Neuron (in vitro differentiated cells): ENCODE measurements around the gene PHLPP1.
A peak's percentile ranks its signal among the peaks of the same experiment; 100 is the strongest.
"Not testable (repeated sequence)": the region's sequence is repeated elsewhere in the genome, so short reads cannot be mapped to it uniquely, and the experiment has no call there.

Experiments used
- H2AFZ ChIP-seq: one replicate; pipeline ENCODE4 v1.6.1; 2013; ENCODE audit warnings: low read depth, mild to moderate bottlenecking, inconsistent platforms, low read length, moderate library complexity
- H3K27me3 ChIP-seq: one replicate; pipeline ENCODE4 v1.6.1; 2013; ENCODE audit warnings: low read length; ENCODE audit not compliant: insufficient read depth
- H3K36me3 ChIP-seq: one replicate; pipeline ENCODE4 v1.6.1; 2013; ENCODE audit warnings: low read length; ENCODE audit not compliant: insufficient read depth
- H3K4me1 ChIP-seq: one replicate; pipeline ENCODE4 v1.6.1; 2013; ENCODE audit warnings: low read length; ENCODE audit not compliant: insufficient read depth
- H3K4me3 ChIP-seq: 2 replicates; pipeline ENCODE4 v1.5.1; 2013; ENCODE audit warnings: mild to moderate bottlenecking, low read length, moderate library complexity
- H3K9me3 ChIP-seq: one replicate; pipeline ENCODE4 v1.6.1; 2013; ENCODE audit warnings: low read length

Gene PHLPP1

GRCh38 chr18:62739911-62740310, 24.6 kb downstream of the PHLPP1 start:
- no peaks in the 10 kb centered on the region for H3K27me3 ChIP-seq
- peaks cover 6% of the 10 kb centered on the region for H3K4me1 ChIP-seq
- H3K36me3 ChIP-seq: no peaks in the 10 kb centered on the region
- H3K4me3 ChIP-seq: no peak overlapping the region
- H2AFZ ChIP-seq: no peak overlapping the region
- H3K9me3 ChIP-seq: no peaks in the 10 kb centered on the region

DNA sequence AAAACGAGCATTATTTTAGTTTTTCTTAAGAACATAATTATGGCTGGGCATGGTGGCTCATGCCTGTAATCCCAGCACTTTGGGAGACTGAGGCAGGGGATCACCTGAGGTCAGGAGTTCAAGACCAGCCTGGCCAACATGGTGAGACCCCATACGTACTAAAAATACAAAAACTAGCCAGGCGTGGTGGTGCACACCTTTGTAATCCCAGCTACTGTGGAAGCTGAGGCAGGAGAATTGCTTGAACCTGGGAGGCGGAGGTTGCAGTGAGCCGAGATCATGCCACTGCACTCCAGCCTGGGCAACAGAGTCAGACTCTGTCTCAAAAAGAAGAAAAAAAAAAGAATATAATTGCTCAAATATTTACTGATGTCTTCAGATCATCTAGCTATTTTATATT, 25.3 kb downstream of the PHLPP1 start:
- H3K9me3 ChIP-seq, H3K4me3 ChIP-seq, H3K27me3 ChIP-seq, H3K36me3 ChIP-seq, H2AFZ ChIP-seq, H3K4me1 ChIP-seq: not testable (repeated sequence)

DNA sequence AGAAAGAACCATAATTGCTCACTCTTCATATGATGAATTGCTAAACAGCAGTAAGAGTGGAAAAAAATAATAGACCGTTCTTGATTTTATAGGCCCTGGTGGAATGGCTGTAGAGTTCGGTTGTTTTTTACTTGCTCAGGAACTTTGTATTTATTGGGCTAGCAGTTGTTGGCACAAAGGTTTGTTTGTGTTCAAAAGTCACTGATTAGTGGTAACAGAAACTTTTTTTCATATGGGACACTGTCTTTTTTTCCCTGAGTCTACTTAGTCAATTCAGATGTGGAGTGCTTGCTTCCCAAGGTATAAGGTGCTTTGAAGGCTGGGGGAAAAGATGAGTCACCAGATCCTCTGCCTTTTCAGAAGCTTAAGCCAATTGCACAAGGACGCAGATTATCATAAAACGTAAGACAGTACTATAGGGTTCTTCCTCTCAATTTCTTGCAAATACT, 25.8 kb downstream of the PHLPP1 start:
- Histone ChIP-seq H3K4me3 (no peak overlapping the region), H3K4me1 (peaks cover 6% of the 10 kb centered on the region), H3K9me3 (no peaks in the 10 kb centered on the region), H3K27me3 (no peaks in the 10 kb centered on the region), H2AFZ (no peak overlapping the region), H3K36me3 (no peaks in the 10 kb centered on the region)

- Histone ChIP-seq H3K9me3 (no peaks in the 10 kb centered on the region), H3K4me3 (no peak overlapping the region), H3K4me1 (peaks cover 6% of the 10 kb centered on the region), H3K36me3 (no peaks in the 10 kb centered on the region), H2AFZ (no peak overlapping the region), H3K27me3 (no peaks in the 10 kb centered on the region)
These were observed 26.2 kb downstream of the PHLPP1 start for GRCh38 chr18:62741584-62741983.

GRCh38 chr18:62744076-62744968, 29.0 kb downstream of the PHLPP1 start:
- Histone ChIP-seq H2AFZ (no peak overlapping the region), H3K27me3 (no peaks in the 10 kb centered on the region), H3K4me1 (peaks cover 6% of the 10 kb centered on the region)

DNA sequence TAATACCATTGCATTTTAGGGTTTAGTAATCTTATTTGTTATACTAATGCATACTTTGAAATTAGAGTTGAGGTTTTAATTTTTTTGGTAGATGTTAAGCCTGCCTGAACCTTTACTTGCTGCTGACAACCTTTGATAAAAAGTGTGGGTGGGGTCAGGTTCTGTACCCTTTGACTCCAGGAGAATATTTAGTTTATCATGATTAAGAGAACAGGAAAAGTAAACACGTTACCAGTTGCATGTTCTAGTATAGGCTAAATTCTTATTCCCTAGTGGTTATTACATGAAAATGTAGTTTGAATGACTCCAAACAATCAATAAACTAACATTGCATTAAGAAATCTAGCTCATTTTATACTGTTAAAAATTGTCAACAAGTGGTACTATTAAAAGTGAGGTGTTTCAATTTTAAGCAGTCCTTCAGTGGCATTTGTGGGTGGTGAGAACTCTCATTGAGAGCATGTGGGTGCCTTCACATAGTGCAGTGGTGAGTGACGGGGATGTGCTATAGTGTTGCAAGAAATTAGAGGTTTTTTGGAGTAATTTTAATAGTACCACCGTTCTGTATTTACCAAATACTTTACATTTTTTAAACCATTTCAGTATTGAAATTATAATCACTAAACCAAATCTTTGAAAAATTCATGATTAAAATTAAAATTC, 29.9 kb downstream of the PHLPP1 start:
- no peaks in the 10 kb centered on the region for H3K36me3 ChIP-seq
- H3K4me3 ChIP-seq: no peak overlapping the region
- H3K4me1 ChIP-seq: peaks cover 11% of the 10 kb centered on the region
- H3K27me3 ChIP-seq: no peaks in the 10 kb centered on the region
- H3K9me3 ChIP-seq: peaks cover 2% of the 10 kb centered on the region
- H2AFZ ChIP-seq: no peak overlapping the region

More at GRCh38 chr18:62744076-62744968, 29.0 kb downstream of the PHLPP1 start:
- H3K4me3 ChIP-seq: no peak overlapping the region
- no peaks in the 10 kb centered on the region for H3K9me3 ChIP-seq
- no peaks in the 10 kb centered on the region for H3K36me3 ChIP-seq

DNA sequence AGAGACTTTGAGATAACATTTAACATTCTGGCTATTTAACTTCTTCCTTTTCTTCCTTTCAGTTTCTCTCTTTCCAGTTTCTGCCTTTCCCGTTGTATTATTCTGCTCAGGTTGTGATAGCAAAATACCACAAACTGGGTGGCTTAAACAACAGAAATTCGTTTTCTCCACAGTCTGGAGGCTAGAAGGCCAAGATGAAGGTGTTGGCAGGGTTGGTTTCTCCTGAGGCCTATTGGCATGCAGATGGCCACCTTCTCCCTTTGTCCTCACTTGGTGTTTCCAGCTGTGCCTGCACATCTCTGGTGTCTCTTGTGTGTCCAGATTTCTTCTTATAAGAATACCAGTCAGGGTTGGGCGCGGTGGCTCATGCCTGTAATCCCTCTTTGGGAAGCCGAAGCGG, 34.0 kb downstream of the PHLPP1 start:
- Histone ChIP-seq H3K36me3 (no peaks in the 10 kb centered on the region), H3K4me3 (no peak overlapping the region), H3K27me3 (no peaks in the 10 kb centered on the region), H2AFZ (no peak overlapping the region), H3K4me1 (peaks cover 42% of the 10 kb centered on the region), H3K9me3 (peaks cover 2% of the 10 kb centered on the region)

- Histone ChIP-seq H3K9me3 (peaks cover 2% of the 10 kb centered on the region), H3K27me3 (no peaks in the 10 kb centered on the region), H2AFZ (no peak overlapping the region), H3K4me1 (peaks cover 42% of the 10 kb centered on the region), H3K36me3 (no peaks in the 10 kb centered on the region), H3K4me3 (peak overlapping the region; percentile 38)
These were observed 36.0 kb downstream of the PHLPP1 start for GRCh38 chr18:62751341-62751821.

DNA sequence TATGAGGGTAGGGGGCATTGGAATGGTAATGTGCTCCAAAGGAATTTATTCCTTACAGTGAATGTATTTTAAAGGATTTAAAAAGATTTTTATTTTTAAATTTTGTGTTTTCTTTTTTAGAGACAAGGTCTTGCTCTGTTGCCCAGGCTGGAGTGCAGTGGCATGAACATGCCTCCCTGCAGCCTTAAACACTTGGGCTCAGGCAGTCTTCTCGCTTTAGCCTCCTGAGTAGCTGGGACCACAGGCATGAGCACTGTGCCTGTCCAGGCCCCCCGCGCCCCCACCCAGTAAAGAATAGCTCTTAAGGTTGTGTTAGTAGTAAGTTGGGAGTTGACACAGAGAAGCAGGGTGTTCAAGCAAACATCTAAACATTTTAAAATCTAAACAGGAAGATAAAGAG, 36.6 kb downstream of the PHLPP1 start:
- no peaks in the 10 kb centered on the region for H3K36me3 ChIP-seq
- H2AFZ ChIP-seq: no peak overlapping the region
- peak overlapping the region; percentile 38 for H3K4me3 ChIP-seq
- peaks cover 2% of the 10 kb centered on the region for H3K9me3 ChIP-seq
- H3K4me1 ChIP-seq: peaks cover 42% of the 10 kb centered on the region
- no peaks in the 10 kb centered on the region for H3K27me3 ChIP-seq

- no peaks in the 10 kb centered on the region for H3K27me3 ChIP-seq
- H3K36me3 ChIP-seq: no peaks in the 10 kb centered on the region
- H2AFZ ChIP-seq: no peak overlapping the region
- no peak overlapping the region for H3K4me3 ChIP-seq
- peaks cover 2% of the 10 kb centered on the region for H3K9me3 ChIP-seq
- H3K4me1 ChIP-seq: peaks cover 48% of the 10 kb centered on the region
These were observed 38.7 kb downstream of the PHLPP1 start for GRCh38 chr18:62754026-62754425.

DNA sequence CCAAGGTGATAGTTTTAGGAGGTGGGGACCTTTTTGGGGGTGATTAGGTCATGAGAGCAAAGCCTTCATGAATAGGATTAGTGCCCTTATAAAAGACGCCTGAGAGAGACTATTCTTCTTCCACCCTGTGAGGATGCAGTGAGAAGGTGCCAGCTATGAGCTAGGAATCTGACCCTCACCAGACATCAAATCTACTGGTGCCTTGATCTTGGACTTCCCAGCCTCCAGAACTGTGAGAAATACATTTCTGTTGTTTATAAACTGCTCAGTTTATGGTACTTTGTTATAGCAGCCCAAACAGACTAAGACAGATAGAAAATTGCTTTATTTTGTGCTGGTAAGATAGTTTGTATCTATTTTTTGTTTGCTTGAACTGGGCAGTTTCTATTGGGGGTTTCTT, 40.1 kb downstream of the PHLPP1 start:
- no peaks in the 10 kb centered on the region for H3K27me3 ChIP-seq
- H3K36me3 ChIP-seq: no peaks in the 10 kb centered on the region
- no peak overlapping the region for H2AFZ ChIP-seq
- H3K9me3 ChIP-seq: peaks cover 2% of the 10 kb centered on the region
- H3K4me1 ChIP-seq: peaks cover 44% of the 10 kb centered on the region
- no peak overlapping the region for H3K4me3 ChIP-seq

GRCh38 chr18:62755946-62756345, 40.6 kb downstream of the PHLPP1 start:
- no peaks in the 10 kb centered on the region for H3K36me3 ChIP-seq
- H3K4me1 ChIP-seq: peaks cover 40% of the 10 kb centered on the region
- peaks cover 2% of the 10 kb centered on the region for H3K9me3 ChIP-seq
- H2AFZ ChIP-seq: no peak overlapping the region
- H3K27me3 ChIP-seq: no peaks in the 10 kb centered on the region
- no peak overlapping the region for H3K4me3 ChIP-seq

DNA sequence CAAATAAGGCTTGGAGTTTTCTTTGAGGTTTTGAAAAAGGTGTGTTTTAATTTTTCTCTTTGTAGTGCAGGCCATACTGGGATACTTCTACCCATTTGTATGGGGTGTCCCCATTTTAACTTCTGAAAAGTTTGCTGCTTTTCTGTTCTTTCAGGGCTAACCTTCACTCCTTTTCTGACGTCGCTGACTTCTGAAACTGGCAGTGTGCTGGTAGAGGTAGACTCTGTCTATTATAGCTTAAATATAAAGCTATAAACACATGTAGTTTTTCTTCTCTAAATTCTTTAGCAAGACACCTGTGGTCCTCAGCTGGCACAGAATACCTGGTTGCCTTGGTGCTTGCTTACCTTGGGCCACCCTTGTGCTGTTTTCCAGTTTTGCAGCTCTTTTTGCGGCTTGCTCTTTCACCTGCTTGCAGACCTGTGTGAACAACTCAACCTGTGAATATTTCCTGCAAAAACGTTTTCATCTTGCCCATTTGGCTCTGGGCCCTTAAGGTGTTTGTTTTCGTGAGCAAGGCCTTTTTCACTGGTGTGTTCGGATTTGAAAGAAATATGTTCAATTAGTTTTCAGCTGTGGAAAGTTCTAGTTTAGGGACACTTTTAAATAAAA, 42.2 kb downstream of the PHLPP1 start:
- Histone ChIP-seq H3K4me3 (no peak overlapping the region), H3K36me3 (no peaks in the 10 kb centered on the region), H3K4me1 (peaks cover 25% of the 10 kb centered on the region), H3K9me3 (peaks cover 2% of the 10 kb centered on the region), H2AFZ (no peak overlapping the region), H3K27me3 (no peaks in the 10 kb centered on the region)
